Right lobe of liver (tissue), 4 donors: ENCODE data around the gene ATP6V0E1.
A peak's percentile ranks its signal among the peaks of the same experiment; 100 is the strongest.

Experiments used
- CTCF ChIP-seq, 4 donors: fragments of 200-600 bp in 3 of 4; fragments of 450-650 bp in 1 of 4; IDR thresholded peaks; one replicate each; pipeline versions ENCODE4 v1.5.1 to v1.8.0; 2016 to 2022; ENCODE audit warnings: antibody characterized with exemption in 4 of 4, mild to moderate bottlenecking in 2 of 4
- POLR2A ChIP-seq: fragments of 450-650 bp; IDR thresholded peaks from one replicate; pipeline ENCODE4 v1.6.1; 2017; ENCODE audit warnings: antibody characterized with exemption, mild to moderate bottlenecking
- donor health status: DM: no; HTN: no; CAD: no.
- donor health status: DM: no; HTN: no; CAD: no.
- donor health status: DM: no; HTN: yes; CAD: no.

GRCh38 chr5:173057062-173057924 lies 73.7 kb downstream of the ATP6V0E1 start:
- peak in 1 of 4 donors; percentile 19 for TF ChIP-seq CTCF (IDR thresholded peaks at IDR 0.05)
- peak; percentile 73 for TF ChIP-seq POLR2A
